WTC11 (cell line): ENCODE data around the gene DCUN1D3.

Source experiments
- CREB1 ChIP-seq: sonication (generic); formaldehyde crosslinking; IDR thresholded peaks from 2 replicates; pipeline ENCODE4 v1.8.0; 2023; ENCODE audit warnings: mild to moderate bottlenecking, missing genetic modification reagents
- CTCF ChIP-seq: fragments of 200-600 bp; IDR thresholded peaks from 2 replicates; pipeline ENCODE4 v1.8.0; 2022; ENCODE audit warnings: antibody characterized with exemption
- GRHL2 ChIP-seq: fragments of 250-450 bp; sonication (Bioruptor Pico); IDR thresholded peaks from 2 replicates; pipeline ENCODE4 v1.8.0; 2022; ENCODE audit warnings: mild to moderate bottlenecking, moderate library complexity; ENCODE audit not compliant: insufficient replicate concordance, severe bottlenecking
- MYBL2 ChIP-seq: sonication (generic); formaldehyde crosslinking; IDR thresholded peaks from 2 replicates; pipeline ENCODE4 v1.8.1; 2023; ENCODE audit warnings: mild to moderate bottlenecking, moderate library complexity, missing genetic modification reagents
- NR3C1 ChIP-seq: sonication (generic); formaldehyde crosslinking; conservative IDR thresholded peaks from 2 replicates; pipeline ENCODE4 v1.8.1; 2023; ENCODE audit warnings: low read depth, mild to moderate bottlenecking, missing genetic modification reagents
- TCF7 ChIP-seq: sonication (generic); formaldehyde crosslinking; IDR thresholded peaks from 2 replicates; pipeline ENCODE4 v1.8.0; 2022; ENCODE audit warnings: mild to moderate bottlenecking, low read depth, missing genetic modification reagents, moderate library complexity
- ZBTB43 ChIP-seq: sonication (generic); formaldehyde crosslinking; IDR thresholded peaks from 2 replicates; pipeline ENCODE4 v1.8.1; 2023; ENCODE audit warnings: mild to moderate bottlenecking, missing genetic modification reagents
- ZNF121 ChIP-seq: sonication (generic); formaldehyde crosslinking; IDR thresholded peaks from 2 replicates; pipeline ENCODE4 v1.8.0; 2023; ENCODE audit warnings: missing genetic modification reagents
- ZNF138 ChIP-seq: sonication (generic); formaldehyde crosslinking; conservative IDR thresholded peaks from 2 replicates; pipeline ENCODE4 v1.8.1; 2022; ENCODE audit warnings: mild to moderate bottlenecking, moderate library complexity, missing genetic modification reagents
- ZNF232 ChIP-seq: sonication (generic); formaldehyde crosslinking; IDR thresholded peaks from 2 replicates; pipeline ENCODE4 v1.8.0; 2022; ENCODE audit warnings: mild to moderate bottlenecking, missing genetic modification reagents
- TF ChIP-seq, protein P1 (sequence below): sonication (generic); formaldehyde crosslinking; IDR thresholded peaks from 2 replicates; pipeline ENCODE4 v1.8.1; 2022; ENCODE audit warnings: missing genetic modification reagents, borderline replicate concordance
- TF ChIP-seq, protein P2 (sequence below): sonication (generic); formaldehyde crosslinking; IDR thresholded peaks from 2 replicates; pipeline ENCODE4 v1.8.1; 2023; ENCODE audit warnings: mild to moderate bottlenecking, missing genetic modification reagents, moderate library complexity
- TF ChIP-seq, protein P3 (sequence below): fragments of 250-450 bp; sonication (Bioruptor Pico); IDR thresholded peaks from 2 replicates; pipeline ENCODE4 v1.9.0; 2021; ENCODE audit warnings: mild to moderate bottlenecking
- TF ChIP-seq, protein P4 (sequence below): sonication (generic); formaldehyde crosslinking; IDR thresholded peaks from 2 replicates; pipeline ENCODE4 v1.8.0; 2022; ENCODE audit warnings: mild to moderate bottlenecking, missing genetic modification reagents

GRCh38 chr16:20931066-20931600, 31.0 kb upstream of the DCUN1D3 start:
- TF ChIP-seq CTCF (no peak), NR3C1 (CRISPR knock-in tag) (no peak), CREB1 (CRISPR knock-in tag) (no peak), ZNF138 (CRISPR knock-in tag) (no peak), ZNF232 (CRISPR knock-in tag) (no peak), ZNF121 (no peak), GRHL2 (CRISPR knock-in tag) (no peak), TCF7 (CRISPR knock-in tag) (no peak), MYBL2 (CRISPR knock-in tag) (no peak), ZBTB43 (no peak)
- TF ChIP-seq, protein P1, sequence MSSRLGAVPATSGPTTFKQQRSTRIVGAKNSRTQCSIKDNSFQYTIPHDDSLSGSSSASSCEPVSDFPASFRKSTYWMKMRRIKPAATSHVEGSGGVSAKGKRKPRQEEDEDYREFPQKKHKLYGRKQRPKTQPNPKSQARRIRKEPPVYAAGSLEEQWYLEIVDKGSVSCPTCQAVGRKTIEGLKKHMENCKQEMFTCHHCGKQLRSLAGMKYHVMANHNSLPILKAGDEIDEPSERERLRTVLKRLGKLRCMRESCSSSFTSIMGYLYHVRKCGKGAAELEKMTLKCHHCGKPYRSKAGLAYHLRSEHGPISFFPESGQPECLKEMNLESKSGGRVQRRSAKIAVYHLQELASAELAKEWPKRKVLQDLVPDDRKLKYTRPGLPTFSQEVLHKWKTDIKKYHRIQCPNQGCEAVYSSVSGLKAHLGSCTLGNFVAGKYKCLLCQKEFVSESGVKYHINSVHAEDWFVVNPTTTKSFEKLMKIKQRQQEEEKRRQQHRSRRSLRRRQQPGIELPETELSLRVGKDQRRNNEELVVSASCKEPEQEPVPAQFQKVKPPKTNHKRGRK (CRISPR knock-in tag), result no peak
- TF ChIP-seq, protein P2, sequence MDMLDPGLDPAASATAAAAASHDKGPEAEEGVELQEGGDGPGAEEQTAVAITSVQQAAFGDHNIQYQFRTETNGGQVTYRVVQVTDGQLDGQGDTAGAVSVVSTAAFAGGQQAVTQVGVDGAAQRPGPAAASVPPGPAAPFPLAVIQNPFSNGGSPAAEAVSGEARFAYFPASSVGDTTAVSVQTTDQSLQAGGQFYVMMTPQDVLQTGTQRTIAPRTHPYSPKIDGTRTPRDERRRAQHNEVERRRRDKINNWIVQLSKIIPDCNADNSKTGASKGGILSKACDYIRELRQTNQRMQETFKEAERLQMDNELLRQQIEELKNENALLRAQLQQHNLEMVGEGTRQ (CRISPR knock-in tag), result no peak
- TF ChIP-seq, protein P3, sequence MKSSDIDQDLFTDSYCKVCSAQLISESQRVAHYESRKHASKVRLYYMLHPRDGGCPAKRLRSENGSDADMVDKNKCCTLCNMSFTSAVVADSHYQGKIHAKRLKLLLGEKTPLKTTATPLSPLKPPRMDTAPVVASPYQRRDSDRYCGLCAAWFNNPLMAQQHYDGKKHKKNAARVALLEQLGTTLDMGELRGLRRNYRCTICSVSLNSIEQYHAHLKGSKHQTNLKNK (CRISPR knock-in tag), result no peak
- TF ChIP-seq, protein P4, sequence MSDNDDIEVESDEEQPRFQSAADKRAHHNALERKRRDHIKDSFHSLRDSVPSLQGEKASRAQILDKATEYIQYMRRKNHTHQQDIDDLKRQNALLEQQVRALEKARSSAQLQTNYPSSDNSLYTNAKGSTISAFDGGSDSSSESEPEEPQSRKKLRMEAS, result no peak
